ENCODE data around the gene SCYGR5.

The SCYGR5 gene

DNA sequence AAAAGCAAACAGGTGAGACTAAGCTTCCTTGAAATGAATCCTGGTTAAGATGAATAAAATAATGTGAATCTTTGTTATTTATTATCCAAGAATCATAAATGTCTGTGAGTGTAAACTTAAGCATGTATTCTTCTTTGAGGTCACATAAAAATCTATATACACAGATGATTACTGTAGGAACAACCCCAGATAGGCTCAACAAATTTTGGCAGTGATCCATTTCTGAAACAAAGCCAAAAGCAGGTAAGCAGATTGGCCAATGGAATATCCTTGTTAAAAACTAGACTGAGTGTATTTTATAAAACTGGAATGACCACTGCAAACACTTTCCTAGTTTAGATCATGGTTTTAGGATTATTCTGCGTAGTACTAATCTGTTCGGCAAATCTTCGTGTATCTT, 11.3 kb downstream of the SCYGR5 start:
- H3K27ac ChIP-seq: no peak overlapping the region
- TF ChIP-seq, protein P1, sequence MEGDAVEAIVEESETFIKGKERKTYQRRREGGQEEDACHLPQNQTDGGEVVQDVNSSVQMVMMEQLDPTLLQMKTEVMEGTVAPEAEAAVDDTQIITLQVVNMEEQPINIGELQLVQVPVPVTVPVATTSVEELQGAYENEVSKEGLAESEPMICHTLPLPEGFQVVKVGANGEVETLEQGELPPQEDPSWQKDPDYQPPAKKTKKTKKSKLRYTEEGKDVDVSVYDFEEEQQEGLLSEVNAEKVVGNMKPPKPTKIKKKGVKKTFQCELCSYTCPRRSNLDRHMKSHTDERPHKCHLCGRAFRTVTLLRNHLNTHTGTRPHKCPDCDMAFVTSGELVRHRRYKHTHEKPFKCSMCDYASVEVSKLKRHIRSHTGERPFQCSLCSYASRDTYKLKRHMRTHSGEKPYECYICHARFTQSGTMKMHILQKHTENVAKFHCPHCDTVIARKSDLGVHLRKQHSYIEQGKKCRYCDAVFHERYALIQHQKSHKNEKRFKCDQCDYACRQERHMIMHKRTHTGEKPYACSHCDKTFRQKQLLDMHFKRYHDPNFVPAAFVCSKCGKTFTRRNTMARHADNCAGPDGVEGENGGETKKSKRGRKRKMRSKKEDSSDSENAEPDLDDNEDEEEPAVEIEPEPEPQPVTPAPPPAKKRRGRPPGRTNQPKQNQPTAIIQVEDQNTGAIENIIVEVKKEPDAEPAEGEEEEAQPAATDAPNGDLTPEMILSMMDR (conservative IDR thresholded peaks at IDR 0.05): no peak
- TF ChIP-seq ZFX (IDR thresholded peaks at IDR 0.05): no peak

DNA sequence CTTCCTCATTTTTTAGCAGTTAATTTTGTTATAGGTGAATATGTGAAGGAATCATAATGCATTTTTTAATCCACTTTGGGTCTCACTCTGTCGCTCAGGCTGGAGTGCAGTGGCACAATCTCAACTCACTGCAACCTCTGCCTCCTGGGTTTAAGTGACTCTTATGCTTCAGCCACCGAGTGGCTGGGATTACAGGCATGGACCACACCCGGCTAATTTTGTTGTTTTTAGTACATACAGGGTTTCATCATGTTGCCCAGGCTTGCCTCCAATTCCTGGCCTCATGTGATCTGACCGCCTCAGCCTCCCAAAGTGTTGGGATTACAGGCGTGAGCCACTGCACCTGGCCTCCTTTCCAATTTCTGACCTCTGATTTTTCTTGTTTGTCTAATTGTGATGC, 17.7 kb downstream of the SCYGR5 start:
- H3K27ac ChIP-seq: no peak overlapping the region
- no peak for TF ChIP-seq ZFX (IDR thresholded peaks at IDR 0.05)
- TF ChIP-seq, protein P1 (conservative IDR thresholded peaks at IDR 0.05): no peak

DNA sequence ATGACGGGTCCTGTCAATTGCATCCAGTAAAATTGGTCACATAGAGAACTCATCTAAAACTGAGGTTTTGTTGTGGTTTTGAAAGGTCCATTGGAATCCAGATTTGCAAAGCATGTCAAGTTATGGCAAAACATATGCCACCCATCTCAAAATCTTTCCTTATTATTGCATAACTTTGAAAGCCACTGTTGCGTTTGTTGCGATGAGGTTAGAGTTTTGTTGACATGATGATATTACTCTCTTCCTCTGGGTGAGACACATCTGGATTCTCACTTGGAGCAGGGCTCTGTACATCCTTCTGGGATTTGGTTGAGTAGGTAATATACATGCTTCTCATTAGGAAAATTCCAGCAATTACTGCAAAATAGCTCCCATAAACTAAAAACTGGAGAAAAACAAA, 20.6 kb downstream of the SCYGR5 start:
- TF ChIP-seq ZFX (IDR thresholded peaks at IDR 0.05): no peak
- TF ChIP-seq, protein P1 (conservative IDR thresholded peaks at IDR 0.05): no peak
- H3K27ac ChIP-seq: no peak overlapping the region

DNA sequence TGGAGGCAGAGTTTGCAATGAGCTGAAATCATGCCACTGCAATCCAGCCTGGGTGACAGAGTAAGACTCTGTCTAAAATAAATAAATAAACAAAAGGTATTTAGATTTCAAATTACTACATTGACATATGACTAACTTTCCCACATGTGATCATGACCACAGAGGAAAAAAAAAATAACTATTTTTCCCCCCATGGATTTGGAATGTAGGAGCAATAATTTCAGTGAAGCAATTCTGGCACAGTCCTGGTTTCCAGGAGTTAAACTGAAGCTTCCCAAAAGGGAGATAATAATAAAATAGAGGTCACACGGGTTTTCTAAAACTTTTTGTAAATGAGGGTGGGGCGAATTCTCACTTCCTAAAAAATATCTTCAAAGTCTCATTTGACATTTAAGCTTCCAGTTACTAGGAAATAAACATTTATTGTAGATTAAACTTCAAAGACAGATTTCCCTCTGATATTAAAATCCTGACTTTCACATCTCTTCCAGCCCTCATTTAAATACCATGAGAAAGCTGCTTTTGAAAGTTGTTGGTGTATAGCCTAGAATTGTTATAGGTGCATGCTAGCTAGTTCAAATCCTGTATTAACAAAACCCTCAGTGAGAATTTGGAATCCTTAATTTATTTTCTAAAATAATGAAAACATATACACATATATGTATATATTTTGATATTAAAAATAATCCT, 30.5 kb downstream of the SCYGR5 start:
- no peak overlapping the region for H3K27ac ChIP-seq
- no peak for TF ChIP-seq ZFX (IDR thresholded peaks at IDR 0.05)
- TF ChIP-seq, protein P1 (conservative IDR thresholded peaks at IDR 0.05): no peak

DNA sequence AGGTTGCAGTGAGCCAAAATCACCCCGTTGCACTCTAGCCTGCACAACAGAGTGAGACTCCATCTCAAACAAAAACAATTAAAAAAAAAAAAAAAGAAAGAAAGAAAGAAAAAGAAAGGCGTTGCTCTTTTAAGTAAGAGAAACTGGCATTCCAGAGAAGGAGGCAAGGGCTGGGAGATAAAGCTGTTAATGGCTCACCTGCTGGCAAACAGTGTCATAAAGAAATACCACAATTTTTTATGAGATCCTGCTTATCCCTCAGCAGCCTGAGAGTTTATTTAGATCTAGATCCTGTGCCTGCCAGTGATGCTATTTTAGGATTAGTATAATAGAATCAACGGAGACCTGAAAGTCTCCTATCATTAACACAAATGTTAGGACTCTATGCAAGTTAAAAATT, 35.0 kb downstream of the SCYGR5 start:
- H3K27ac ChIP-seq: no peak overlapping the region
- no peak for TF ChIP-seq ZFX (IDR thresholded peaks at IDR 0.05)
- TF ChIP-seq, protein P1 (conservative IDR thresholded peaks at IDR 0.05): no peak

DNA sequence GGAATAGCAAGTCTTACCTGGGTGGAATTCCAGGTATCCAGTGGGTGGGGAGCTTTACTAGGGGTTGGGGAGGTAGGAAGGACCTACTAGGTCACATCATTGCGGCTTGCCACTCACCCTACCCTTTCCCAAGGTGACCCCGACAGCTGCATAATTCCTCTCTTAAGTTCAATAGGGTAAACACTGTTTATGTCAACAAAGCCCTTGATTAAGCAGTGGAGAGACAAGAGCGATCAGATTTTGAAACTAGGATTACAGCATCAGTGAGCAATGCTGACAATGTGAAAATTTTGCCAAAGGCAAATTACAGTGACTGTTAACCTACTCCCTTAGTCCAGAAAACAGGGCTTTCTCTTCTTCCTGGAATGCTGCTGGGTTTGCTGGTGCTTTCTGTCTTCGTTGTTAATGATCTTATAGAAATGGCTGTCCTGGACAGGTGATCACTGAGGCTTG, 36.7 kb downstream of the SCYGR5 start:
- H3K27ac ChIP-seq: no peak overlapping the region
- no peak for TF ChIP-seq ZFX (IDR thresholded peaks at IDR 0.05)
- TF ChIP-seq, protein P1 (conservative IDR thresholded peaks at IDR 0.05): no peak

DNA sequence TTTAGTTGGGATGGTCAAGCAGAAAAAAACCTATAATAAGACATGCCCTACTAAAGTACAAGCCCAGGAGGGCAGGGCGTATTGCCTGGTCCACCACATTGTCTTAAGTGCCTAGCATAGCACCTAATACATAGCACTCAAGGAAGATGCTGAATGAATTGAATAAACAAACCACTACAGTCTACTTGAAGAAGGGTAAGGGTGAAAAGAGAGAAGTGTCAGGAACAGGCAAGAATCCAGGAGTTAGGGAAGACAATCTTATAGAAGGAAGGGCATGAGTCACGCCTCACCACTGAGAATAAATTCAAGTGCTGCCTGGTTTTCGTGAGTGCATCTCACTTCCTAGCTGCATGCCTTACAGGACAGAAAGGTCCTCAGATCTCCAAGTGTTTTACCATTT, 37.4 kb downstream of the SCYGR5 start:
- no peak overlapping the region for H3K27ac ChIP-seq
- no peak for TF ChIP-seq ZFX (IDR thresholded peaks at IDR 0.05)
- TF ChIP-seq, protein P1 (conservative IDR thresholded peaks at IDR 0.05): no peak
